CD4-positive, alpha-beta T cell treated with Interleukin-4 for 1 hour (primary cell): Measurements from ENCODE around the gene RCCD1.
A peak's percentile ranks its signal among the peaks of the same experiment; 100 is the strongest.
"Not testable (repeated sequence)": the region's sequence is repeated elsewhere in the genome, so short reads cannot be mapped to it uniquely, and the experiment has no call there.

Experiments
- DNase-seq, 2 donors: peaks; one replicate each; pipeline ENCODE4 v3.0.0-alpha.2; 2020 to 2022

Gene RCCD1, protein sequence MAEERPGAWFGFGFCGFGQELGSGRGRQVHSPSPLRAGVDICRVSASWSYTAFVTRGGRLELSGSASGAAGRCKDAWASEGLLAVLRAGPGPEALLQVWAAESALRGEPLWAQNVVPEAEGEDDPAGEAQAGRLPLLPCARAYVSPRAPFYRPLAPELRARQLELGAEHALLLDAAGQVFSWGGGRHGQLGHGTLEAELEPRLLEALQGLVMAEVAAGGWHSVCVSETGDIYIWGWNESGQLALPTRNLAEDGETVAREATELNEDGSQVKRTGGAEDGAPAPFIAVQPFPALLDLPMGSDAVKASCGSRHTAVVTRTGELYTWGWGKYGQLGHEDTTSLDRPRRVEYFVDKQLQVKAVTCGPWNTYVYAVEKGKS

DNA sequence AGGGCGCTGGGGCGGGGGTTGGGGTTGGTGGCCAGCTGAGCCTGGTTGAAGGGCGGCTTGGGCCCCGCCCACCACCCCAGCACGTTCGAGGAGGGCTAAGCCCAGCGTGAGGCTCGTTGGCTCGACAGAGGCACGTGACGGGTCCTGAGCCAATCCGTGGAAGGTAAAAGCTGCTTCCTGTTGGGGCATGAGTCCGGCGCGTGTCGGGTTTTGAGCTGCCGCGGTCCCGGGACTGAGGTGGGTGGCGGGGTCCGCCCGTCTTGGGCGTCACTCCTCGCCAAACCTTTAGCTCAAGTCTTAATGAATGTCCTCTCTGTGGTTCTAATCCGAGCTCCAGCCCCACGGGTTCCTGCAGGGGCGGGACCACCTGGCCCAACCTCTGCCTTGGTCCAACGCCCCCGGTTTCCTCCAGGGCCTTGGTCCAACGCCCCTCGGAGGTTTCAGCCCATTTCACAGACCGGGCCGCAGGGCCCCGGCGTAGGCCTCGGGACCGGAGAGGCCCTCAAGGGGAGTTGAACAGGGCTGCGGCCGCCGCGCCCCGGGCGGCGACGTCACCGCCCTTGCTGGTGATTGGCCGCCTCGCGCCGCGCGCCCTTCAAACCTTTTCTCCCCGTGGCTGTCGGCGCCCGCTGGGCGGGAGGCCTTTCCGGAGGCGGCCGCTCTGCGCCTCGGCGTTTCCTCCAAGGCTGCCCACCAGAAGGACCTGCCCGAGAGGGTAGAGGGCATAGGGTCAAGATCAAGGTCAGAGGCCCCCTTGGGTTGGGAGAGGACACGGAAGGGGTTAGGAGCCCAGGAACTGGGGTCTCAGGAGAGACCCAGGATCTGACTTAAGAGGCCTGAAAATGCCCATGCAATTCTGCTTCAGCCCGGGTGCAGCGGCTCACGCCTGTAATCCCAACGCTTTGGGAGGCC is at the start of gene RCCD1:
RCCD1 (plus strand) TSS at position 173 of the 912 bp plus-strand sequence. CDS start 1,851 bp downstream, outside the sequence.
- DNase-seq, result peak; percentile 90 to 92

DNA sequence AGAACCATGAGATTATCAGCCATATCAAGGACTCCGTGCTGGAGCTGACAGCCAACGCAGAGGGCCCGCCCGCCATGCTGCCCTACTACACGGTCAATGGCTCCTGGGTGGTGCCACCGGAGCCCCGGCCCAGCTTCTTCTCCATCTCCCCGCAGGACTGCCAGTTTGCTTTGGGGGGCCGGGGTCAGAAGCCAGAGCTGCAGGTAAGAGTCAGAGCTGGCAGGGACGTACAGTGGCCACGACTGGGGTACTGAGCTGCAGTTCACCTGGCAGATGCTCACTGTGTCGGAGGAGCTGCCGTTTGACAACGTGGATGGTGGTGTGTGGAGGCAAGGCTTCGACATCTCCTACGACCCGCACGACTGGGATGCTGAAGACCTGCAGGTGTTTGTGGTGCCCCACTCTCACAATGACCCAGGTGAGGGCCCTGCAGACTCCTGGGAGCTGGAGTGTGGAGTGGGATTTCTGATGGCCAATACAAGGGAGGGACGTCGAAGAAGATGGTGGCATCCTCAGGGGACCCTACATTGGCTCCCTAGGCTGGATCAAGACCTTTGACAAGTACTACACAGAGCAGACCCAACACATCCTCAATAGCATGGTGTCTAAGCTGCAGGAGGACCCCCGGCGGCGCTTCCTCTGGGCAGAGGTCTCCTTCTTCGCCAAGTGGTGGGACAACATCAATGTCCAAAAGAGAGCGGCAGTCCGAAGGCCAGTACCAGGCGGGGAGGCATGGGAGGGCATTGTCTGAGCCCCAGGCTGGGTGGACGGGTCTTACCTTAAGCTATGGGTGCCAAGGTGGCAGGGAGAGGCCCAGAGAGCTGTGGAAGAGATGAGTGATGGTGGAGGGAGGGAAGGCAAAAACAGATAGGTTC is 49.1 kb upstream of the RCCD1 start:
- no peak for DNase-seq

DNA sequence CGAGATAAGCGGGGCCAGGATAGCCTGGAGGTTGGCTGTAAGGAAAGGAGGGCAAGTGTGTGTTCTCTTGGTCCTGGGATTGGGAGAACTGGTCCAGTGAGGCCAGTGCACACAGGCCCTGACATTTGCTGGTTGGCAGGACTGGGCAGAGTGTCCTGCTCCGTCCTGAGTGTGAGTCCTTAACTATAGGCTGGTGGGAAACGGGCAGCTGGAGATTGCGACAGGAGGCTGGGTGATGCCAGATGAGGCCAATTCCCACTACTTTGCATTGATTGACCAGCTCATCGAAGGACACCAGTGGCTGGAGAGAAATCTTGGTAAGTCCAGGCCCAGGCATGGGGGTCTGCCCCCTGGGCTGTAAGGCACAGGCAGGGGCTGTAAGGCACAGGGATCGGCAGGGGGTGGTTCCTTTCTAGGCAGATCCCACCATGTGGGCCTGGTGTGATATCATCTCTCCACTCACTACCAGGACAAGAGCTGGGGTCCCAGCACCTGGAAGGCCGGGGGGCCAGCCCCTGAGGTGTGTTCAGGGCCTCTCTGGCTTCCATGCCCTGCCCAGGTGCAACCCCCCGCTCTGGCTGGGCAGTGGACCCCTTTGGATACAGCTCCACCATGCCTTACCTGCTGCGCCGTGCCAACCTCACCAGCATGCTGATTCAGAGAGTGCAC is 48.4 kb upstream of the RCCD1 start:
- DNase-seq, result no peak

DNA sequence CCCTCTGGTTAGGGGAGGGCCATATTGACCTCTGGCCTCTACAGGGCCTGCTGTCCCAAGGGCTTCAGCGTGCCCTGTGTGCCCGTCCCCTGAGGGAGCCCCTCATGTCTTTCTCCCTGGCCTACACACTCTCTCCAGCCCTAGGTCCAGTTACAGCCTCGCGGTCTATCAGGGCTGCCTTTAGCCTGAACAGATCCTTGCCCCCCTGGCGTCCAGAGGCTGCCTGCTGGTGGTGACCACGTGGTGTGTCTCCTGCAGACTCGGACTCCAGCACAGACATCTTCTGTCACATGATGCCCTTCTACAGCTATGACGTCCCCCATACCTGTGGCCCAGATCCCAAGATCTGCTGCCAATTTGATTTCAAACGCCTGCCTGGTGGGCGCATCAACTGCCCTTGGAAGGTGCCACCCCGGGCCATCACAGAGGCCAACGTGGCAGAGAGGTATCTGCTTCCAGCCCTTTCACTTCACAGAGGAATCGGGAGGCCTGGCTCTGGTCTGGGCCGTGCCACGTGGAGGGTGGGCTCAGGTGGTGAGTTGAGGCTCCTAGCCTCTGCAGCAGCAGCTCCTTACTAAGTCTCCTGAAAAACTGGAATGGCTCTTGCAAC is 47.5 kb upstream of the RCCD1 start:
- no peak for DNase-seq

DNA sequence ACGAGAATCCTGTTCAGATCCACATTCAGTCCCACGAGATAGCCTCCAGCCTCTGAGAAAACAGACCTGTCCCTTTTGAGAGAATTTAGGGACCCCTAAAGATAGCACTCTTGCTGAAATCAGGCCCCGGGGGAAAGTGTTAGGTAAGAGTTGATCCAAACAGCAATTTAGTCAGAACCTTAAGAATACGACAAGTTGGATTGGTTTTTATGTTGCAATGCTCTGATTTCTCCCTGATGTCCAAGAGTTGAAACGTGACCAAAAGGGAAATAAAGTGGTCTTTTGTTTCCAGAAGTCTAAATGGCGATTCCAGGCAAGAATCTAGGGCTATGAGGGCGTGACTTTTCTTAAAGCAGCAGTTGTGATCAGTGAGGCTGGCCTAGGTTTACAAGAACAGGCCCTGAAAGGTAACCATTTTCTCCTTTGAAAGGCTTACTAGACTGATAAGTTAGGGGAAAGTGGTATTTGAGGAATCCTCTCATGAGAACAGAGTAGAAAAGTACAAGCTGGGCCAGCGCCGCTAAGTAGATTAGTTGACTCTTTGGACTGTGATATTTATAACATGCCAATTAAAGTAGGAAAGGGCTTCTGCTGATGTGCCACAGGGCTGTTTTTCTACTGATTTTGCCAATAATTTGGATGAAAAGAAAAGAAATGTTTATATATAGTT is 46.7 kb upstream of the RCCD1 start:
- DNase-seq, result no peak

DNA sequence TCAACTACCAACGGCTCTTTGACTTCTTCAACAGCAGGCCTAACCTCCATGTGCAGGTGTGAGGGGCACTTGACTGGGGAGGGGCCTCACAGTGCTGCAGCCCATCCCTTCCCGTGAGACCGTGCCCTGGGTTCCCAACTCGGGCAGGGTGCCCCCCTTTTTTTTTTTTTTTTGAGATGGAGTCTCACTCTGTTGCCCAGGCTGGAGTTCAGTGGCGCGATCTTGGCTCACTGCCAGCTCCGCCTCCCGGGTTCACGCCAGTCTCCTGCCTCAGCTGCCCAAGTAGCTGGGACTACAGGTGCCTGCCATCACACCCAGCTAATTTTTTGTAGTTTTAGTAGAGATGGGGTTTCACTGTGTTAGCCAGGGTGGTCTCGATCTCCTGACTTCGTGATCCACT is 45.2 kb upstream of the RCCD1 start:
- DNase-seq, result not testable (repeated sequence)

DNA sequence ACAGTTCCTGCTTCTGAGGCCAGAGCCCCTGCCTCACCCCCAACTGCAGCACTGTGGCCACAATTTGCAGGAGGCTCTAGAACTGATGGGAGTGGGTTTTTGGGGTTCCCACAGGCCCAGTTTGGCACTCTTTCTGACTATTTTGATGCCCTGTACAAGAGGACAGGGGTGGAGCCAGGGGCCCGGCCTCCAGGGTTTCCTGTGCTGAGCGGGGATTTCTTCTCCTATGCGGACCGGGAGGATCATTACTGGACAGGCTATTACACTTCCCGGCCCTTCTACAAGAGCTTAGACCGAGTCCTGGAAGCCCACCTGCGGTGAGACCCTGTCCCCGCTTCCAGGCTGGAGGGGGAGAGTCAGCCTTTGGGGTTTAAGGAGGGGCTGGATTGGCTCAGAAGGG is 44.7 kb upstream of the RCCD1 start:
- no peak for DNase-seq

DNA sequence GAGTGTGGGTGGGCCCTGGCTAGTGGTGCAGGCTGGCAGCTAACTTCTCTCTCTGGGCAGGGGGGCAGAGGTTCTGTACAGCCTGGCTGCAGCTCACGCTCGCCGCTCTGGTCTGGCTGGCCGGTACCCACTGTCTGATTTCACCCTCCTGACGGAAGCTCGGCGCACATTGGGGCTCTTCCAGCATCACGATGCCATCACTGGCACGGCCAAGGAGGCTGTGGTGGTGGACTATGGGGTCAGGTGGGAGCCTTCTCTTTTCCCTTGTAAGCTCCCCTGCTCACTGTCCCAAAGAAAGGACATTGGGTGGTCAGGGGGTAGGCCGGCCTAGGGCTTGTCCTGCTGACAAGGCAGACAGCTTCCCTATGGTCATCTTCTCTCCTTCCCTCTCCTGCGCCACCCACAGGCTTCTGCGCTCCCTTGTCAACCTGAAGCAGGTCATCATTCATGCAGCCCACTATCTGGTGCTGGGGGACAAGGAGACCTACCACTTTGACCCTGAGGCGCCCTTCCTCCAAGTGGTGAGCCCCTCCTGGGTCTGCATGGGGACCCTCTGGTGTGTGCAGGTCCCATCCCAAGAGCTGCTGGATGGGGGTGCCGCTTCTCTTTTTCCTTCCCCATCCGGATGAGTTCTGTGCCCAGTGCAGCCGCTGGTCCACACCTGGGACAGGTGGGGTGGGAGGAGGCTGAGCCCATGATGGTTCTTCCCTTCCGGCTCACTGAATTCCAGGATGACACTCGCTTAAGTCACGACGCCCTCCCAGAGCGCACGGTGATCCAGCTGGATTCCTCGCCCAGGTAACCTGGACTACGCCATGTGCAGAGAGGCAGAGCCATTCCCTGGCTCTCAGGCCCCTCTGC is 44.0 kb upstream of the RCCD1 start:
- DNase-seq, result no peak

DNA sequence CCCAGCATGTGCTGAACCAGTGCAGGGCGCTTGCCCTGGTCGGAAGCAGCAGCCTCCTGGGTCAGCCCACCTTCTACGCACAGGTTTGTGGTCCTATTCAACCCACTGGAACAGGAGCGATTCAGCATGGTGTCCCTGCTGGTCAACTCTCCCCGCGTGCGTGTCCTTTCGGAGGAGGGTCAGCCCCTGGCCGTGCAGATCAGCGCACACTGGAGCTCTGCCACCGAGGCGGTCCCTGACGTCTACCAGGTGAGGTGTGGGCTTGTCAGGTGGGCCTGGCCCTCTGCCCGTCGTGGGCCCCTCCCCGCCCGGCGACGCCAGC is 43.4 kb upstream of the RCCD1 start:
- no peak for DNase-seq

DNA sequence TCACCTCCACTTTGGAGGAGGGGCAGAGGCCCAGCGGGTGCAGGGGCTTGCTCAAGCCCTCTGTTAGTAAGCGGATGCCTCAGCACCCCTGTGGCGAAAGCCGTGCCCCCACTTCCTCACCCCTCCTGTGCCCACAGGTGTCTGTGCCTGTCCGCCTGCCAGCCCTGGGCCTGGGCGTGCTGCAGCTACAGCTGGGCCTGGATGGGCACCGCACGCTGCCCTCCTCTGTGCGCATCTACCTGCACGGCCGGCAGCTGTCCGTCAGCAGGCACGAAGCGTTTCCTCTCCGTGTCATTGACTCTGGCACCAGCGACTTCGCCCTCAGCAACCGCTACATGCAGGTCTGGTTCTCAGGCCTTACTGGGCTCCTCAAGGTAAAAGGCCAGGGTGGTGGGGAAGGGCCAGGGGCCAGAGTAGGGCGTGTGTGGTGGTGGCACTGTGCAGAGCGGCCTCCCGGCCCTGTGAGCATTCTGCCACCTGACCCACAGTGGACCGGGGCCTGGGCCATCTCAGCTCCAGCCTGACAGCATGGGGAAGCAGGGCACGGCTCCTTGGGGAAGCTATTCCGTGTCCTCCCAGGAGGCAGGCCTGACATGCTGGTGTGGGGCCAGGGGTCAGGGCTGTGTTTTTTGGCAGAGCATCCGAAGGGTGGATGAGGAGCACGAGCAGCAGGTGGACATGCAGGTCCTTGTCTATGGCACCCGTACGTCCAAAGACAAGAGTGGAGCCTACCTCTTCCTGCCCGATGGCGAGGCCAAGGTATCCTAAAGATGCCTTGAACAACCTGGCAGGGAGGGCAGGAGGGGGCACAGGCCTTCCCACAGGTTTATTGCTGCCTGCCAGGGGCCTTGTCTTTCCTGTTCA is 42.5 kb upstream of the RCCD1 start:
- no peak for DNase-seq

DNA sequence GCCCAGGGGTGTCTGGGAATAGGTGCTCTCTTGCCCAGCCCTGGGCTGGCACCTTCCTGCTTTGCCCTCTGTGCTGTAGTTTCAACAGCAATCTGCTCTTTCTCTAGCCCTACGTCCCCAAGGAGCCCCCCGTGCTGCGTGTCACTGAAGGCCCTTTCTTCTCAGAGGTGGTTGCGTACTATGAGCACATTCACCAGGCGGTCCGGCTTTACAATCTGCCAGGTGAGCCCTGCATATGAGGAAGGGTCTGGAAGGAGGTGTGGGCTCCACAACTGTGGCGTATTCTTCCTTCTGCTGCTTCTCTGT is 42.0 kb upstream of the RCCD1 start:
- DNase-seq, result no peak

DNA sequence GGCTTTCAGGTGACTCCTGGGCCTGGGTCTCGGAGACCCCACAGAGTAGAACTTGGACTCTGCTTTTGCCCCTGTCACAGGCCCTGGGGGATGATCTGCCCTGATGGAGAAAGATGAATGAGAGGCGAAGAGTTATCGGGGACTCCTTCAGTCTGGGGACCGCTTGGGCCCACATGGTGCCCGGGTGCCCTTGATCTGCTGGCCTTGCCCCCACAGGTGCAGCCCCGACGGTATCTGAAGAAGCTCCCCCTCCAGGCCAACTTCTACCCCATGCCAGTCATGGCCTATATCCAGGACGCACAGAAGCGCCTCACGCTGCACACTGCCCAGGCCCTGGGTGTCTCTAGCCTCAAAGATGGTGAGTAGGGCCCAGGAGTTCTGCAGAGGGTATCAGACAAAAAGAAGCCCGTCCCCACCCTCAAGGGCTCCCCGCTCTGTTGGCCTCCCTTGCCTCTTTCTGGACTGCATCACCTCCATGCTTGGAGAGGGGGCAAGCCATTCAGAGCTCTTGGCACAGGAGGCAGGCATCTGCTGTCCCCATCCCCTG is 41.2 kb upstream of the RCCD1 start:
- DNase-seq, result no peak

DNA sequence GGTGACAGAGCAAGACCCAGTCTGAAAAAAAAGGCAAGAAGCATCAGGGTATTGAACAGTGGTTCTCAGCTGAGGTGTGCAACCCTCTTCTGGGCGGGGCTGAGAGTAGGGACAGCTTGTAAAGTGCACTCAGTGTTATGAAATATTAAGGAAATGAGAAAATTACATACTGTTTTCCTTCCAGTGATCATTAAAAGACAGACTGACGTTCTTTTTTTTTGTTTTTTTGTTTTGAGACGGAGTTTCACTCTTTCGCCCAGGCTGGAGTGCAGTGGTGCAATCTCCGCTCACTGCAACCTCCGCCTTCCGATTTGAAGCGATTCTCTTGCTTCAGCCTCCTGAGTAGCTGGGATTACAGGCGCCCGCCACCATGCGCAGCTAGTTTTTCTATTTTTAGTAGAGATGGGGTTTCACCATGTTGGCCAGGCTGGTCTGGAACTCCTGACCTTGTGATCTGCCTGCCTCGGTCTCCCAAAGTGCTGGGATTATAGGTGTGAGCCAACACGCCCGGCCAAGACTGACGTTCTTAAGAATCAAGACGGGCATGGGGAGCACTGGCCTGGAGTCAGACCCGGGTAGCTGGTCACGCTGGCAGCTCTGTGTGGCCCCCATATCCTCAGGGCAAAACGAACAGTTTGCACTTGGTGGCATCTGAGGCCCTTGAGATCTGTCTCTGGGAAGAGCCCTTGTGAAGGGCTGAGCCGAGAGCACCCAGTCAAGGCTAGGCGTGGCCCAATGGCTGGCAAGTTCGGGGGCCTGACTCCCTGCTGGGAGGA is 40.2 kb upstream of the RCCD1 start:
- DNase-seq, result no peak

DNA sequence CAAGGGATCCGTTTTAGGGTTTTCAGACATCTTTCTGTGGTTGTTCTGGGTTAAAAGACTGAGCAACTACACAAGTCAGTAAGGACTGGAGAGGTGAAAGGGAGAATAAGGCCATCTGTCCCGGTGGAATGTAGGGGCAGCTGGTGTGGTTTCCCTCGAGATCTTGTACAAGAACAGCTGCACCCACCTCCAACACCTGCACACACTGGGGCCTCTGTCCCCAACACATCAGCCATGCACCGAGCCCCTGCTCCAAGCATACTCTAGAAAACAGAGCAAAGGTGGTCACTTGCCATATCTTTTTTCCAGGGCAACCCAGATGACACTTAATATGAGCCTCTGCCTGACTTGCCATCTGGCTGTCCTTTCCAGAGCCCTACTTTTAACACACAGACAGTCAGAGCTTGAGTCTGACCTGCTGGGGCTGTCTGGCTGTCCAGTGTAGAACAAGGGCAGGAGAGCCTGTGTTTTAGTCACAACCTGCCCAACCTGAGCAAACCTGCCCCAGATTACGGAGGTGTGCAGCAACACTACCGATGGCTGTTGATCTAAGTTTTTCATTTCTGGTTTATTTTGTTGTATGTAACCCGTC is 39.4 kb upstream of the RCCD1 start:
- DNase-seq, result no peak

DNA sequence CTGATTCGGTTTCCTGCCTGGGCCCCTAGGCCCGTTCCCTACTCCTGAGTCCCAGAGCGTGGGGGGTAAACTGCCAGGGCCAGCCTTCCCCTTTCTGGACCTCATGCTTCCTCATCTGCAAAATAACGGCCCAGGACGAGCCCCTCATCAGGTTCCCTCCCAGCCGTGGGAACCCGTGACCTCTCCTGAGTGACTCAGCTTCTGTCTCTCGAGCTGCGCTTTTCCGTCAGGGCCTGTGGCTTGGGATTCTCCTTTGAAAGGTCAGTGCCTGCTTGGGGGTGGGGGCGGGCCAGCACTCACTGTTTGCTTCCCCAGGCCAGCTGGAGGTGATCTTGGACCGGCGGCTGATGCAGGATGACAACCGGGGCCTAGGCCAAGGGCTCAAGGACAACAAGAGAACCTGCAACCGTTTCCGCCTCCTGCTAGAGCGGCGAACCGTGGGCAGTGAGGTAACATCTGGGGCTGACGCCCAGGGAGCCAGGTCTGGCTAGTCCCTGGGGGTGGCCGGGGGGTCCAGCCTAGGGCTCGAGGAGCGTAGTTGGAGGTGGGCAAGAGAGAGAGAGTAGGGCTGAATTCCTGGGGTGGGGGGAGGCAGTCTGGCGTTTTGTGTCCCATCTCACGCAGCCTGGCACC is 38.8 kb upstream of the RCCD1 start:
- DNase-seq, result peak in 1 of 2 donors; percentile 73

DNA sequence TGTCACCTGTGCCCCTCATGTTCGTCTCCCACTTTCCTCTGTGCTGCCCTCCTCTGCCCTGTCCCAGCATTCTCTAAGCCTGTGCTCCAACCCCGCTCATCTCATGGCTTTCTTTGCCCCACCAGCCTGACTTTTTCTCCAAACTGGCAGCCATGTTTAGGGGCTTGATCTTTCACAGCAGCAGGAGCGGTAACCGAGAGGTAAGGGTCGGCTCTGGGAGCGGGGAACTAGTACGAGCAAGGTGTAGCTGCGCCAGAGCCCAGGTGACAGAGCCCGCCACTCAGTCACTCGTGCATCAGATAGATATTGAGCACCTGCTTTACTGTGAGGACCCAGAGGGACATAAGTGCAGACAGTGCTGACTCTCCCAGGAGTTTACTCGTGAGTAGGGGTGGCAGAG is 38.2 kb upstream of the RCCD1 start:
- DNase-seq, result no peak

DNA sequence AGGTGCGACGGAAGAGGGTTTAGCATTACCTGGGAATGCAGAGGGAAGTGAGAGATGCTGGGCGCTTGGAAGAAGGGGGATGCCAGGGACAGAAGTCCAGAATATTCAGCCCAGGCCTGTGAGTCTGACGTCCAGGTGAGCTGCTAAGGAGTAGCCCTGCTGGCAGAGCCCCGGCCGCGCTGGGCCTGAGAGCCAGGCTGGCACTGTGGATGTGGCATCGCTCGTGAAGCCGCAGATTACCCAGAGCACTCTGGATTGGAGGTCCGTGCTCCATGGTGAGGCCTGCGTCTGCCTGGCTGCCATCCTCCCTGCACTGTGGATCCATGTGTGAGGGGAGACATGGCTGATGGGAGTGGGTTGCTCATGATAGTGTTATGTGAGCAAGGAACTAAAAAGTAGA is 37.1 kb upstream of the RCCD1 start:
- no peak for DNase-seq
